GM12878 (cell line): ENCODE results near the gene TESK2. TPM values are rescaled to one million over a fixed set of nuclear protein-coding genes. Genes with fewer than 3 reads are reported as not detected.

Source experiments
- BACH1 ChIP-seq: fragments of 450-650 bp; IDR thresholded peaks from 2 replicates; pipeline ENCODE4 v1.6.1; 2017; ENCODE audit warnings: mild to moderate bottlenecking, borderline replicate concordance
- BHLHE40 ChIP-seq, 2 experiments: fragments of 450-650 bp in 1 of 2; IDR thresholded peaks; 2 replicates each; pipeline ENCODE4 v1.6.1; 2011 to 2017; ENCODE audit warnings: low read depth in 2 of 2, borderline replicate concordance in 1 of 2, improper control_type of control experiment in 1 of 2, low read length in 1 of 2, mild to moderate bottlenecking in 1 of 2
- DPF2 ChIP-seq: fragments of 450-650 bp; IDR thresholded peaks from 2 replicates; pipeline ENCODE4 v1.6.1; 2017; ENCODE audit warnings: mild to moderate bottlenecking
- EED ChIP-seq: sonication (generic); IDR thresholded peaks from 2 replicates; pipeline ENCODE4 v1.6.1; 2016; ENCODE audit warnings: antibody characterized with exemption, low read depth
- FOXM1 ChIP-seq: IDR thresholded peaks from 2 replicates; pipeline ENCODE4 v1.6.1; 2012; ENCODE audit warnings: low read depth, mild to moderate bottlenecking, inconsistent platforms, low read length, moderate library complexity
- IKZF1 ChIP-seq: fragments of 450-650 bp; conservative IDR thresholded peaks from 2 replicates; pipeline ENCODE4 v1.6.1; 2017; ENCODE audit warnings: antibody characterized with exemption, mild to moderate bottlenecking
- IKZF2 ChIP-seq, 2 experiments: fragments of 450-650 bp; IDR thresholded peaks; 2 replicates each; pipeline ENCODE4 v1.6.1; 2017; ENCODE audit warnings: mild to moderate bottlenecking in 2 of 2, moderate library complexity in 2 of 2
- KDM1A ChIP-seq: fragments of 200-600 bp; sonication (generic); IDR thresholded peaks from 2 replicates; pipeline ENCODE4 v1.6.1; 2016; ENCODE audit warnings: borderline replicate concordance
- MEF2A ChIP-seq: IDR thresholded peaks from 2 replicates; pipeline ENCODE4 v1.6.1; 2011; ENCODE audit warnings: low read depth, mild to moderate bottlenecking, low read length, moderate library complexity; ENCODE audit not compliant: insufficient read depth
- MTA3 ChIP-seq: IDR thresholded peaks from 2 replicates; pipeline ENCODE4 v1.6.1; 2012; ENCODE audit warnings: low read length, inconsistent platforms, borderline replicate concordance
- MYB ChIP-seq: fragments of 150-350 bp; IDR thresholded peaks from 2 replicates; pipeline ENCODE4 v1.6.1; 2014; ENCODE audit warnings: mild to moderate bottlenecking, low read depth, low read length, borderline replicate concordance
- NFIC ChIP-seq: IDR thresholded peaks from 2 replicates; pipeline ENCODE4 v1.6.1; 2012; ENCODE audit warnings: low read depth, mild to moderate bottlenecking, inconsistent platforms, low read length, moderate library complexity
- NFXL1 ChIP-seq: fragments of 450-650 bp; IDR thresholded peaks from 2 replicates; pipeline ENCODE4 v1.6.1; 2017; ENCODE audit warnings: antibody characterized with exemption, mild to moderate bottlenecking, borderline replicate concordance
- NR2F1 ChIP-seq: fragments of 450-650 bp; conservative IDR thresholded peaks from 2 replicates; pipeline ENCODE4 v1.6.1; 2017; ENCODE audit warnings: mild to moderate bottlenecking
- NRF1 ChIP-seq: conservative IDR thresholded peaks from 2 replicates; pipeline ENCODE4 v1.6.1; 2011; ENCODE audit warnings: mild to moderate bottlenecking, low read depth, low read length, improper control_type of control experiment
- SIN3A ChIP-seq: IDR thresholded peaks from 2 replicates; pipeline ENCODE4 v1.6.1; 2012; ENCODE audit warnings: low read depth, low read length, improper control_type of control experiment
- SMARCA5 ChIP-seq: fragments of 450-650 bp; IDR thresholded peaks from 2 replicates; pipeline ENCODE4 v1.6.1; 2017; ENCODE audit warnings: mild to moderate bottlenecking
- TCF12 ChIP-seq: IDR thresholded peaks from 2 replicates; pipeline ENCODE4 v1.6.1; 2011; ENCODE audit warnings: low read depth, mild to moderate bottlenecking, low read length
- ZNF622 ChIP-seq: fragments of 450-650 bp; IDR thresholded peaks from 2 replicates; pipeline ENCODE4 v1.6.1; 2017; ENCODE audit warnings: mild to moderate bottlenecking, inconsistent platforms
- ZSCAN29 ChIP-seq: fragments of 450-650 bp; IDR thresholded peaks from 2 replicates; pipeline ENCODE4 v1.6.1; 2017; ENCODE audit warnings: mild to moderate bottlenecking, moderate library complexity
- polyA plus RNA-seq, 11 experiments: library from polyadenylated mRNA; depleted of rRNA in 4 of 11; unstranded in 6 of 11; stranded (reverse) in 5 of 11; fragments of >200 nt; fragmentation: Nextera tagmentation in 4 of 11; fragmentation: Illumina TruSeq in 1 of 11; extraction: Ambion mirVana in 4 of 11; extraction: Trizol in 1 of 11; gene quantifications; 1 replicate in 1 of 11; 2 replicates in 10 of 11; pipeline versions ENCODE4 v1.2.1 to v1.2.3, GENCODE V29; 2011 to 2016; ENCODE audit warnings: inconsistent platforms in 2 of 11, missing spikeins in 2 of 11, low read depth in 1 of 11
- total RNA-seq, 4 experiments: library from RNA; depleted of rRNA in 3 of 4; stranded (reverse); fragments of >200 nt in 3 of 4; fragmentation: Illumina TruSeq in 1 of 4; extraction: Trizol in 1 of 4; gene quantifications; 2 replicates each; pipeline versions ENCODE4 v1.2.1 to v1.2.3, GENCODE V29; 2013 to 2021
- TF ChIP-seq, protein P1 (sequence below): fragments of 450-650 bp; formaldehyde crosslinking; IDR thresholded peaks from 2 replicates; pipeline ENCODE4 v1.4.0; 2022; ENCODE audit warnings: mild to moderate bottlenecking, moderate library complexity
- TF ChIP-seq, protein P2 (sequence below): fragments of 450-650 bp; IDR thresholded peaks from 2 replicates; pipeline ENCODE4 v1.6.1; 2017; ENCODE audit warnings: low read depth, mild to moderate bottlenecking, moderate library complexity
- TF ChIP-seq, protein P3 (sequence below): IDR thresholded peaks from 2 replicates; pipeline ENCODE4 v1.6.1; 2011; ENCODE audit warnings: low read depth, mild to moderate bottlenecking, low read length, moderate library complexity, borderline replicate concordance; ENCODE audit errors: extremely low read depth
- TF ChIP-seq, protein P4 (sequence below): fragments of 450-650 bp; conservative IDR thresholded peaks from 2 replicates; pipeline ENCODE4 v1.6.1; 2017; ENCODE audit warnings: mild to moderate bottlenecking, moderate library complexity

The TESK2 gene
- total and polyA plus RNA-seq, 10 of the 15 experiments (the other 5 are each of a cell fraction or from before 2014, with no cell fraction given), result 2.2 to 10.0 (median 5.7) TPM

DNA sequence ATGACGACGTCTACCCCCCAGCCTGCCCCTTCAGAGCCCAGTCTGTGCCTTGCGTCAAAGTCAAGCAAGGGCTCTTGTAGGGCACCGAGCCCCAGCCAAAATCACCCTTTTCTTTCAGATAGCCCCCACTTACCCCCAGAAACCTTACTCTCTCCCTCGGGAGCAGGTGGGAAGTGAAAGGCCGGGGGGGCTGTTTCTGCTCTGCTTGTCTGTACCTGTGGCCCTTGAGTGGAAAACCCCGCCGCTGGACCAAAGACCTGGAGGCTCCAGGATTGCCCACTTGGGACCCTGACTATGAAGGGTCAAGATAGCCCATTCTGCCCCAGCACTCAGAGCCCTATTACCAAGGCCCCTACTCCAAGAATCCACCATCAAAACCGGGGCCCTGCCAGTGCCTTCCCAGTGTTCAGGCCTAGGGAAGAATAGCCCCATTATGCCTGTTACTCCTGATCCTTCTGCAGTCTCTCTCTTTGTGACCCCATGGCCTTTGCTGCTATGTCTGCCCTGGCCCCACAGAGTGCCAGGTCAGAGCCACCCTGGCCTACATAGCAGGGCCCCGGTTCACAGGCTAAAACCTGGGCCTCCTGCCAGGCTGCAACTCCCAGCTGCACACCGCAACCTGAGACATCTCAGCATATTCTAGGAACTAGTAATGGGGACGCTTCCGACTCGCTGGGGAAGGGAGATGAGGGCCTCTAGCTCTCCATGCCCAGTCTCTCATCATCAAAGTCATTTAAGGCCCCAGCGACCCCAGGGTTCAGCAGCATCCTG, 186.5 kb downstream of the TESK2 start (continued):
- TF ChIP-seq MTA3 (no peak; the same call in 1 of the 2 replicates), MEF2A (no peak), IKZF1 (peak; percentile 73), ZSCAN29 (0 out of 2 replicates have a peak, but pooled peaks have one; percentile 3), ZNF622 (no peak), NFXL1 (no peak), NFIC (peak; percentile 12; the same call in 1 of the 2 replicates), SIN3A (no peak), DPF2 (peak; percentile 72; the same call in 1 of the 2 replicates), FOXM1 (0 out of 2 replicates have a peak, but pooled peaks have one; percentile 8), BHLHE40 (IDR thresholded peaks at IDR 0.05; ENCODE audit: borderline replicate concordance in 1 of 2, low read depth in 2 of 2, low read length in 1 of 2) (no peak), NRF1 (no peak), EED (peak; percentile 44; the same call in 1 of the 2 replicates), MYB (no peak), NR2F1 (peak; percentile 57; the same call in 1 of the 2 replicates), IKZF2 (IDR thresholded peaks at IDR 0.05) (peak in 1 of 2 experiments; percentile 11; a peak in 1 of 4 replicates), BACH1 (0 out of 2 replicates have a peak, but pooled peaks have one; percentile 12), TCF12 (0 out of 2 replicates have a peak, but pooled peaks have one; percentile 0), KDM1A (no peak), SMARCA5 (0 out of 2 replicates have a peak, but pooled peaks have one; percentile 25)
- TF ChIP-seq, protein P1, sequence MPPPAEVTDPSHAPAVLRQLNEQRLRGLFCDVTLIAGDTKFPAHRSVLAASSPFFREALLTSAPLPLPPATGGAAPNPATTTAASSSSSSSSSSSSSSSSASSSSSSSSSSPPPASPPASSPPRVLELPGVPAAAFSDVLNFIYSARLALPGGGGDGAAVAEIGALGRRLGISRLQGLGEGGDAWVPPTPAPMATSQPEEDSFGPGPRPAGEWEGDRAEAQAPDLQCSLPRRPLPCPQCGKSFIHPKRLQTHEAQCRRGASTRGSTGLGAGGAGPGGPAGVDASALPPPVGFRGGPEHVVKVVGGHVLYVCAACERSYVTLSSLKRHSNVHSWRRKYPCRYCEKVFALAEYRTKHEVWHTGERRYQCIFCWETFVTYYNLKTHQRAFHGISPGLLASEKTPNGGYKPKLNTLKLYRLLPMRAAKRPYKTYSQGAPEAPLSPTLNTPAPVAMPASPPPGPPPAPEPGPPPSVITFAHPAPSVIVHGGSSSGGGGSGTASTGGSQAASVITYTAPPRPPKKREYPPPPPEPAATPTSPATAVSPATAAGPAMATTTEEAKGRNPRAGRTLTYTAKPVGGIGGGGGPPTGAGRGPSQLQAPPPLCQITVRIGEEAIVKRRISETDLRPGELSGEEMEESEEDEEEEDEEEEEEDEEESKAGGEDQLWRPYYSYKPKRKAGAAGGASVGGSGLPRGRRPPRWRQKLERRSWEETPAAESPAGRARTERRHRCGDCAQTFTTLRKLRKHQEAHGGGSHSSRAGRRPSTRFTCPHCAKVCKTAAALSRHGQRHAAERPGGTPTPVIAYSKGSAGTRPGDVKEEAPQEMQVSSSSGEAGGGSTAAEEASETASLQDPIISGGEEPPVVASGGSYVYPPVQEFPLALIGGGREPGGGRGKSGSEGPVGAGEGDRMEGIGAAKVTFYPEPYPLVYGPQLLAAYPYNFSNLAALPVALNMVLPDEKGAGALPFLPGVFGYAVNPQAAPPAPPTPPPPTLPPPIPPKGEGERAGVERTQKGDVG (CRISPR knock-in tag), result no peak
- TF ChIP-seq, protein P2, sequence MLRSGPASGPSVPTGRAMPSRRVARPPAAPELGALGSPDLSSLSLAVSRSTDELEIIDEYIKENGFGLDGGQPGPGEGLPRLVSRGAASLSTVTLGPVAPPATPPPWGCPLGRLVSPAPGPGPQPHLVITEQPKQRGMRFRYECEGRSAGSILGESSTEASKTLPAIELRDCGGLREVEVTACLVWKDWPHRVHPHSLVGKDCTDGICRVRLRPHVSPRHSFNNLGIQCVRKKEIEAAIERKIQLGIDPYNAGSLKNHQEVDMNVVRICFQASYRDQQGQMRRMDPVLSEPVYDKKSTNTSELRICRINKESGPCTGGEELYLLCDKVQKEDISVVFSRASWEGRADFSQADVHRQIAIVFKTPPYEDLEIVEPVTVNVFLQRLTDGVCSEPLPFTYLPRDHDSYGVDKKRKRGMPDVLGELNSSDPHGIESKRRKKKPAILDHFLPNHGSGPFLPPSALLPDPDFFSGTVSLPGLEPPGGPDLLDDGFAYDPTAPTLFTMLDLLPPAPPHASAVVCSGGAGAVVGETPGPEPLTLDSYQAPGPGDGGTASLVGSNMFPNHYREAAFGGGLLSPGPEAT, result peak; percentile 48; the same call in 1 of the 2 replicates
- TF ChIP-seq, protein P3, sequence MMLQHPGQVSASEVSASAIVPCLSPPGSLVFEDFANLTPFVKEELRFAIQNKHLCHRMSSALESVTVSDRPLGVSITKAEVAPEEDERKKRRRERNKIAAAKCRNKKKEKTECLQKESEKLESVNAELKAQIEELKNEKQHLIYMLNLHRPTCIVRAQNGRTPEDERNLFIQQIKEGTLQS, result no peak
- TF ChIP-seq, protein P4, sequence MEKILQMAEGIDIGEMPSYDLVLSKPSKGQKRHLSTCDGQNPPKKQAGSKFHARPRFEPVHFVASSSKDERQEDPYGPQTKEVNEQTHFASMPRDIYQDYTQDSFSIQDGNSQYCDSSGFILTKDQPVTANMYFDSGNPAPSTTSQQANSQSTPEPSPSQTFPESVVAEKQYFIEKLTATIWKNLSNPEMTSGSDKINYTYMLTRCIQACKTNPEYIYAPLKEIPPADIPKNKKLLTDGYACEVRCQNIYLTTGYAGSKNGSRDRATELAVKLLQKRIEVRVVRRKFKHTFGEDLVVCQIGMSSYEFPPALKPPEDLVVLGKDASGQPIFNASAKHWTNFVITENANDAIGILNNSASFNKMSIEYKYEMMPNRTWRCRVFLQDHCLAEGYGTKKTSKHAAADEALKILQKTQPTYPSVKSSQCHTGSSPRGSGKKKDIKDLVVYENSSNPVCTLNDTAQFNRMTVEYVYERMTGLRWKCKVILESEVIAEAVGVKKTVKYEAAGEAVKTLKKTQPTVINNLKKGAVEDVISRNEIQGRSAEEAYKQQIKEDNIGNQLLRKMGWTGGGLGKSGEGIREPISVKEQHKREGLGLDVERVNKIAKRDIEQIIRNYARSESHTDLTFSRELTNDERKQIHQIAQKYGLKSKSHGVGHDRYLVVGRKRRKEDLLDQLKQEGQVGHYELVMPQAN, result no peak
